Measurements from ENCODE around the gene CRY2.
"Not testable (repeated sequence)": the region's sequence is repeated elsewhere in the genome, so short reads cannot be mapped to it uniquely, and the experiment has no call there.

The CRY2 gene

GRCh38 chr11:45803971-45804760 lies 43.1 kb upstream of the CRY2 start:
- TF ChIP-seq CTCF (IDR thresholded peaks at IDR 0.05; ENCODE audit: borderline replicate concordance, insufficient read depth, low read depth, low read length), result 0 out of 2 replicates have a peak, but pooled peaks have one; percentile 3

GRCh38 chr11:45804761-45805304 lies 42.4 kb upstream of the CRY2 start, which contains the start of gene SLC35C1:
TSS of gene SLC35C1 (plus strand) at chr11:45805149. CDS start at chr11:45805802, 653 bp downstream.
- no peak for TF ChIP-seq CTCF (IDR thresholded peaks at IDR 0.05; ENCODE audit: borderline replicate concordance, insufficient read depth, low read depth, low read length)
- peak within 1 kb of the TSS; percentile 64 for H3K4me3 ChIP-seq (ENCODE audit: low read depth, low read length)

More at GRCh38 chr11:45803971-45804760, 43.1 kb upstream of the CRY2 start:
- peak overlapping the region; percentile 64 for H3K4me3 ChIP-seq (ENCODE audit: low read depth, low read length)

DNA sequence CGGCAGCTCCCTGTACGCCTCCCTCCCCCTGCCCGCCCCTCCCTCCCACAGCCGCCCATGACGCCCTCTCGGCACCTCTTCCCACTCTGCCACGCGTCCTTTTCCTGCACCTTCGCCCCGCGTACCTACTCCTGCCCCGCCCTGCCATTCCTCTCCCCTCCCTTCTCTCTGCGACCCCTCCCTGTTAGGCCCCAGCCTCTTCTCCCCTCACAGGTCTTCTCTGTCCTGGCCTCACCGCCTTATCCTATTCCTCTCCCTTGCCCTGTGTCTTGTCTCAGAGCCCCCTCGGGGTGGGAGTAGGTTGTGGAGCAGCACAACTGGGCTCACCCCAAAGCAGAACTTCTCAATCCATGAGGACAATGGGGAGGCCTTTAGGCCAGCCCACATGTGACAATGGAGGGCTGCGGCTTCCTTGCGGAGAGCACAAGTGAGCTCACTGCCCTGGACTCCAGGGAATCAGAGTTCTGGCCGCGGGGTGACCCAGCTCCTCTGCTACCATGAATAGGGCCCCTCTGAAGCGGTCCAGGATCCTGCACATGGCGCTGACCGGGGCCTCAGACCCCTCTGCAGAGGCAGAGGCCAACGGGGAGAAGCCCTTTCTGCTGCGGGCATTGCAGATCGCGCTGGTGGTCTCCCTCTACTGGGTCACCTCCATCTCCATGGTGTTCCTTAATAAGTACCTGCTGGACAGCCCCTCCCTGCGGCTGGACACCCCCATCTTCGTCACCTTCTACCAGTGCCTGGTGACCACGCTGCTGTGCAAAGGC lies 41.8 kb upstream of the CRY2 start:
- no peak for TF ChIP-seq CTCF (IDR thresholded peaks at IDR 0.05; ENCODE audit: borderline replicate concordance, insufficient read depth, low read depth, low read length)
- H3K4me3 ChIP-seq (ENCODE audit: low read depth, low read length), result peak overlapping the region; percentile 64

DNA sequence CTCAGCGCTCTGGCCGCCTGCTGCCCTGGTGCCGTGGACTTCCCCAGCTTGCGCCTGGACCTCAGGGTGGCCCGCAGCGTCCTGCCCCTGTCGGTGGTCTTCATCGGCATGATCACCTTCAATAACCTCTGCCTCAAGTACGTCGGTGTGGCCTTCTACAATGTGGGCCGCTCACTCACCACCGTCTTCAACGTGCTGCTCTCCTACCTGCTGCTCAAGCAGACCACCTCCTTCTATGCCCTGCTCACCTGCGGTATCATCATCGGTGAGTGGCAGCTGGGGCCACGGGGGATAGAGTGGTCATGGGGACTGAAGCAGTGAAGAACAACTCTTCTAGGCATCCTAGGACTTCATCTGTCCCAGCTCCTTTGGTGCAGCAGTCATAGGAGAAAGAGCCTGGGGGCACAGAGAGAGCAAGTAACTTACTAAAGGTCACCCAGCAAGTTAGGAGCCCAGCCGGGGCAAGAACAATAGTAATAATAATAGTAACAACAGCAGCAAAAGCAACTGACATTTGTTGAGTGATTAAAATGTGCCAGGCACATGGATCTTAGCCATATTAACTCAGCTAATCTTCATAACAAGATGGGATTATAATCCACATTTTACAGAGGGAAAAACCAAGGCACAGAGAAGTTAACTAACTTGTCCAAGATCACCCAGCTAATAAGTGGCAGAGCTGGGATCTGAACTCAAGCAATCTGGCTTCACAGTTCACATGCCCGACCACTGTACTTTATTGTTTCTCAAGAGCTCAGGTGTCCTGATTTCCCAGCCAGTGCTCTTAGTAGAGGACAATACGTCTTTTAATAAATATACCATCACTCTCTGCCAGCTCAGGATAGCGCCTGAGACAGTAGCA lies 41.0 kb upstream of the CRY2 start:
- TF ChIP-seq CTCF (IDR thresholded peaks at IDR 0.05; ENCODE audit: borderline replicate concordance, insufficient read depth, low read depth, low read length), result no peak
- peak overlapping the region; percentile 14 for H3K4me3 ChIP-seq (ENCODE audit: low read depth, low read length)

- no peak for TF ChIP-seq CTCF (IDR thresholded peaks at IDR 0.05; ENCODE audit: borderline replicate concordance, insufficient read depth, low read depth, low read length)
- H3K4me3 ChIP-seq (ENCODE audit: low read depth, low read length), result no peak overlapping the region
Measured at GRCh38 chr11:45806937-45807791, 40.1 kb upstream of the CRY2 start.

- TF ChIP-seq CTCF (IDR thresholded peaks at IDR 0.05; ENCODE audit: borderline replicate concordance, insufficient read depth, low read depth, low read length), result no peak
- no peak overlapping the region for H3K4me3 ChIP-seq (ENCODE audit: low read depth, low read length)
Measured at GRCh38 chr11:45807792-45808238, 39.5 kb upstream of the CRY2 start.

GRCh38 chr11:45808427-45808826 lies 38.8 kb upstream of the CRY2 start:
- H3K4me3 ChIP-seq (ENCODE audit: low read depth, low read length), result not testable (repeated sequence)
